Femur (tissue), 1 donor: ENCODE data around the gene UBE3A.
"Not testable (repeated sequence)": the region's sequence is repeated elsewhere in the genome, so short reads cannot be mapped to it uniquely, and the experiment has no call there.

Experiments used
- DNase-seq: peaks from one replicate; pipeline ENCODE4 v3.0.0-alpha.2; 2017

The UBE3A gene

DNA sequence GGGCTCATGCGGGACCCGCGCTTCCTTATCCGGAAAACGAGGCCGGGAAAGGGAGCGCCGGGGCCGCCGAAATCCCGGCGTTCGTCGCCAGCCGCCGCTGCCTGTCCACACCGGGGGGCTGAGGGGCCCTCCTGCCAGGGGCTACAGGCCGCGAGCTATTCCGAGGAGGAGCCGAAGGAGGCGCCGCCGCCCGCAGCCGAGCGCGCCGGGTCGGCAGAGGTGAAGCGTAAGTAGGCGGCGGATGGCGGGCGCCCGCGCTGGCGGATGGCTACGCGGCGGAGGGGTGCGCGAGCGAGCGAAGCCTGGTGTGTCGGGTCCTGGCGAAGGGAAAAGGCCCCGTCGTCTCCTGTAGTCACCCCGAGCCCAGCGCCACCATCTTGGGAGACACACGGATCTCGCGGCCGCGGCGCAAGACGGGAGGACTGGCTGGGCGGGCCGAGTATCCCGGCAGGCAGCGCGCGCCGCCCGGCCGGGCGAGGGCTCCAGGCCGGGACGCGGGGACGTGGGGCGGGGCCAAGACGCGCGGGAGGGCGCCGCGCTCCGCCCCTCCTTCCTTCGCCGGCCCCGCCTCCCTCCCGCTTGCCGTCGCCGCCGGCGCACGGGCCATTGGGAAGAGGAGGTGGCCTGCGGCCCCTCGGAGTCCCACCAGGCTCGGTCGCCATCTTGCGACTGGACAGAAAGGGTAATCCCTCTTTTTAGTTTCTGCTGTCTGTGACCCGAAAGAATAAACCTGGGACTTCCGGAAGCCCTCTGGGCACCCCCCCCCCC is at the start of gene UBE3A:
Gene UBE3A, minus strand, starts transcription at position 424 of the 768 bp plus-strand sequence. CDS start 29,917 bp downstream, outside the sequence.
- peak; percentile 95 for DNase-seq

DNA sequence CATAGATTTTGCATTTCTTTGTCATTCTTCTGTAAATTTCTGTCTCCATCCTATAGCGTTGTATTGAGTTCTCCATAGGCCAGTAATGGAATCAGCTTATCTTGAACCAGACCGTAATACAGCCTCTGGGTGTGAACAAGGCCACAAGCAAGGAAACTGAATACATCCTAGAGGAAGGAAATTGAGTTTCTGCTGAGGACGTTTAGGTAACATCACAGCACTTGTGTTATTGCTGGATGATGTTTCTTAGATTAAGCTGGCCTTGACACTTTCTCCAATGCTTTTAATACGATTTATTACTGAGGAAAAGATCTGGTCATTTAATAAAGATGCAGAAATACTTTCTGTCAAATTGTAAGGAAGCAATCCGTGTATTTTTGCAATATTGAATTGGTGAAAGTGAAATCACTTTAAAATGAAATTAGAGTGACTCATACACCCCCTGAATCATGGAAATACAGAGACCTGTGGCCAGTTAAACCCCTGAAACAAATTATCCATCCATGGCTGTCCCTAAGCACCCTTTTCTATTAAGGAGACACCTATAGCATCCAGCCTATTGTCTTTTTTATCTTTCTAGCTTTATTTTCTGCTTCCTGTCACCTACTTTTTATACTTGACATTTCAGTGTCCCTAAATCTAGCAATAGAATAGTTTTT is 48.5 kb upstream of the UBE3A start:
- no peak for DNase-seq

DNA sequence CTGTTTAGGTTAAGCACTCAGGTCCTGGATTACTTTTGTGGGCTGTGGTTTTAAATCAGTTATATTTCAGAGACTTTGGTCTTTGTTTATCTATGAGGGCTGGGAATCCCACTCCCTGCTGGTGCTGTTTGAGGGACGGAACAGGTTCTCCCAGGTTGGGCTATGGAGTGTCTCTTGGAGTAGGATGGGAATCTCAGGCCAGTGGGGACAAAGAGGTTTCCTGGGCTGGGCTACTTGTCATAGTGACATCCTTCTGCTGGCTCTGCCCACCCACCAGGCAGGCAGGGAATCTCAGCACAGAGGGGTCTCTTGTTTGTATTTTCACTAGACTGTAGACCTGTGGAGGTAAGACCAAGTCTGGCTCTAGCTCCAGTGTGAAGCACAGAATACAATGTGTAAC is 47.2 kb upstream of the UBE3A start:
- DNase-seq, result no peak

GRCh38 chr15:25481208-25481859 is 42.5 kb upstream of the UBE3A start:
- DNase-seq, result peak; percentile 35

GRCh38 chr15:25478313-25478712 is 39.5 kb upstream of the UBE3A start:
- no peak for DNase-seq

DNA sequence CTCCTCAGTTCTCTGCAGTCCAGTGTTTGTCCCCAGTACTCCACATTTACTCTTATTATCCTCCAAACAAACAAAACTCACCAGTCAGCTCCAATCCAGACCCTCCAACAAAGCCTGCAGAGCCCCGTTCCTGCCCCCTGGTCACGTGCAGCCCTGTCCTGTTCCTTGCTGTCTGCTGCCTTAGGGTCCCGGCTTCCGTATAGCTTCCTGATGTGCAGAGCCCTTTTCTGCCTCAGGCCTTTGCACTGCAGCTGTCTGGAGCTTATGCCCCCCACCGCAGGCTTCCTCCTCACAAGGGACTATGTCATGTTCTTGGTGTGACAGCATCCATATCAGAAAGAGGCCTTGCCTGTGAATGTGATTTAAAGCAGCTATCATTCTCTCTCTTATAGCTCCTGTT is 39.0 kb upstream of the UBE3A start:
- DNase-seq, result no peak

DNA sequence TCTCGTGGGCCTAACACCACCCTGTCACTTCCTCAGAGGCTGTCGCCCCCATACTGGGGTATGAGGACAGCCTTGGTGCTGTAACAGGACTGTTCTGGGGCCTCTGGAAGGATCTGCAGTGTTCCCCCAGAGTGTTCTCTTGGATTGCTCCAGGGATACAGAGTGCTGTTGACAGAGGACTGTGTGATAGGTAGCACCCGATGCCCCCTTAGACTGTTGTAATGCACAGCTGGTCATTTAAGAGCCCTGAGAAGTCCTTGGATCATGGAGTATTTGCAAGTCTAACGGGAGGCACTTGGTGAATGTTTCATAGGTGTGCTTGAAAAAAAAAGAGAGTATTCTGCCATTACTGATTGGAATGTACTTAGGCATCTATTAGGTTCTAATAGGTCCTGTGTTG is 35.4 kb upstream of the UBE3A start:
- no peak for DNase-seq

GRCh38 chr15:25470230-25470629 is 31.4 kb upstream of the UBE3A start:
- DNase-seq, result no peak

GRCh38 chr15:25469377-25469776 is 30.6 kb upstream of the UBE3A start:
- peak; percentile 42 for DNase-seq

DNA sequence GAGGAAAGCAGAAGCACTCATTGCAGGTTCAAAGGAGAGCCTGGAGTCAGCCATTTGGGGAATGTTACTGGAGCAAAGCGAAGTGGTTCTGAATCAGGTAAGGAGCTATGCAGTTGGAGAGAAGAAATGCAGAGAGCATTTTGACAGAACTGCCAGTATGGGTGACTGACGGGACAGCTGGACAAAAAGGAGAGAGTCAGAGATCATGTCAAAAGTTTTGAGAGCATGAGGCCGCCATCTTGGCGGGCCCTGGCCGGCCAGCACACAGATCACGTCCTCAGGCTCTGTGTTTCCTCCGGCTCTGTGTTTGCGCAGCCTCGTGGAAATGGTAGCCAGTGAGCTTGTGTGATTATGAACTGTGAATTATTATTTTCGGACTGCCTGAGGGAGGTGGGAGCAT is 29.8 kb upstream of the UBE3A start:
- DNase-seq, result no peak

GRCh38 chr15:25465835-25466234 is 27.0 kb upstream of the UBE3A start:
- peak; percentile 19 for DNase-seq

- DNase-seq, result no peak
These were observed 26.0 kb upstream of the UBE3A start for GRCh38 chr15:25464784-25465183.

- no peak for DNase-seq
These were observed 25.6 kb upstream of the UBE3A start for GRCh38 chr15:25464383-25464782.

DNA sequence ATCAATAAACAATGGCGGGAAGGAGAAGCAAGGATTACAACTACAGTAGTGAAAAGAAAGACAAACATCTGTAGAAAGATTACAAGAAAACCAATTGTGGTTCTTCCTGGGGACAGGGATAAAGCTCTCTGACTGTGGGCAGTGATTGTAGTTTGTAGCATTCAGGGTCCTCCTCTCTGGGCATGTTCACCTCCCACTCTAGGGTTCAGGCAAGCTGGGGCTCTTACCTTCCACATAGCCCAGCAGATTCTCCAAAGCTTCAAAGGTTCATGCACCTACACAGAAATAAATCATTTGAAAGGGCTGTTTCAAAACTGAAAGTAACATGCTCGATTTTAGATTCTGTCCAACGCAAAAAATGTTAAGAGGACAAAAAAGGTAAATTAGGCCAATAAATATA is 17.4 kb upstream of the UBE3A start:
- DNase-seq, result no peak

GRCh38 chr15:25455226-25455625 is 16.4 kb upstream of the UBE3A start:
- DNase-seq, result no peak

DNA sequence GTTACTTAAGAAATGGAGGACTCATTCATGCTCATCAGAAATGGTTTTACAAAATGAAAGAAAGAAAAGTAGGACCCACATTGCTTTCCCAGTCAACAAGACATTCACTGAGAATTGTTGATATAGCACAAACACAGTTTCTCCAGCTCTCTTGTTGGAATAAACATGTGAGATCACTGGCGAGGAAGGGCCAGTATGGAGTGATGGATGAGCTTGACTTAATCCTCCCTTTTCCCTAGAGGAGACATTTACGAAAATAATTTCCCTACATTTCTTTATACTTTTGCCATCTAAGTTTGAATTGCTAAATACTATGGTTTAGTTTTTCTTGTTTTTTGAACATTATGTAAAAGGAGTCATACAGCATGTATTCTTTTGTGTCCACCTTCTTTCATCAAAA is 15.9 kb upstream of the UBE3A start:
- DNase-seq, result no peak

GRCh38 chr15:25453246-25453645 is 14.4 kb upstream of the UBE3A start:
- not testable (repeated sequence) for DNase-seq

GRCh38 chr15:25451501-25451900 is 12.7 kb upstream of the UBE3A start:
- no peak for DNase-seq

DNA sequence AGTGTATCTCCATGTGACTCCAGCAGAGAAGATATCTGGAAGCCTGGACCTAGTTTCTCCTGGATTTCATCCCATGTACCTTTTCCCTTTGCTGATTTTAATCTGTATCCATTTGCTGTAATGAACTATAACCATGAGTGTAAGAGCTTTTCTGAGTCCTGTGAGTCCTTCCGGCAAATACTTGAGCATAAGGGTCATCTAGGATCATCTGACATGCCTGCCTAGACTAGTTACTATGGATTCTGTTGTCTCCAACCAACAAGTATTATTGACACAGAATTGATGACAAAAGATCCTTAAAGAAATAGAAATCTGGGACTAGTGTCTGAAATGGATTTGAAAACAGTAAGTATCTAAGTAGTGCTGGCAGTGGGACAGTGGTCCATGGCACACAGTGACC is 11.3 kb upstream of the UBE3A start:
- no peak for DNase-seq

GRCh38 chr15:25446076-25446475 is 7.3 kb upstream of the UBE3A start:
- DNase-seq, result no peak

DNA sequence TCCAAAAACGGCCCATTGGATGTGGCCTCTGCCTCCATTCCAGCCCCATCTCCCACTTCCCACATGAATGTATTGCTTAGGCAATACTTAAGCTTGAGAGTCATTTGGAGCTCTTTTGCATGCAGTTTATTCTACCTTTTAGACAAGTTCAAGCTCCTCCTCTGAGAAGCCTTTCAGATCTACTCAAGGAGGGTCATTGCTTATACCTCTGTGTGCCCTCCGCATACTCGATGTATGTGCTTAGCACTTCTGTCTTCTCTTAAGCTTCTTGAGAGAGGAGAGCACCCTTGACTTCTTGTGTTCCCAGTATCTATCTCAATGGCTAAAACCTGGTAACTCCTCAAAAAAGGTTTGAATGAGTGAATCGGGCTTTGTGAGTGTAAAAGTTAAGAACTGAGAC is 6.6 kb upstream of the UBE3A start:
- no peak for DNase-seq

- no peak for DNase-seq
These were observed 2.3 kb upstream of the UBE3A start for GRCh38 chr15:25441111-25441510.

DNA sequence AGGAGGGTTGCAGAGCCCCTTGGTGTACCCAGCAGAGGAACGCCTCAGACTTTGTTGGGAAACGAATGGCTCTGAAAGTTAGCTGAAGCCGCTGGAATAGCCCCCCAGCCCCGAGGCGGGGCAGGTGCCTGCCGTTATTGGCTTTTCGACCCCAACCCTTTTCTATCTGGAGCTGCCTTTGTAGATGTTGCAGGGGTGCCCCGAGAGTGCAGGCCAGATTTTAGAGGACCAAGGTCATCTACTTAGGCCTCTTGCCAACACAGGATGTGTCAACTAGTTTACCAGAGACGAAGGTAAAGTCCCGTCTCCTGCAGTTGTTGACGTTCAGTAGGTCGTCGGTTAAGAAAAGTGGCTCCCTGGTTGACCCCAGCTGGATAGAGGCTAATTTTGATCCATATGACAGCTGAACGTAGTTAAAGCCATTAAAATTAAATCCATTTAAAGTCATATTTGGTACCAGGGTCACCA is 579 bp upstream of the UBE3A start:
- no peak for DNase-seq
